HL-60/S4 treated with retinoic acid at 250 ng/mL for 4 days and 3 days (cell line): ENCODE measurements around the gene SPDYE2B.
"Not testable (repeated sequence)": the region's sequence is repeated elsewhere in the genome, so short reads cannot be mapped to it uniquely, and the experiment has no call there.

ENCODE experiments used
- in situ Hi-C: fragments of 300-500 bp; cut with MboI; formaldehyde crosslinking; loops from 2 replicates; pipeline ENCODE4 v1.7.0; 2022; ENCODE audit warnings: low sequenced_read_pairs

Gene SPDYE2B

DNA sequence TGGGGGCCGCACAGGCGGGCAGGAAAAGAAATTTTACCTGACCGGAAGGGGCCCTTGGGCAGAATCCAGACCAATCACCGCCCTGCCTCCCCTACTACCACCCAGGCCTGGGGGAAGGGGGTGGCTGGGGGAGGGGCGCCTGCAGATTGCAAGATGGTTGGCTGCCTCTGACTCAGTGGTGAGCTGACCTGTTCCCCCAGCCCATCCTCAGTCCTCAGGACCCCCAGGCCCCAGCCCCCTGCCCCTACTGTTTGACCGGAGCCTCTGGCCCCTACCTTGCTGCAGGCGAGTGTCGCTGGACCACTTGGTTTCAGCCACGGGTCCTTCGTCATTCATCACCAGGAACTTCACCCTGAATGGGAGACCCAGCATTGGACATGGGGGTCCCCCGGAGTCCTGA lies 11.3 kb upstream of the SPDYE2B start:
- in situ Hi-C loops = not testable (repeated sequence)

DNA sequence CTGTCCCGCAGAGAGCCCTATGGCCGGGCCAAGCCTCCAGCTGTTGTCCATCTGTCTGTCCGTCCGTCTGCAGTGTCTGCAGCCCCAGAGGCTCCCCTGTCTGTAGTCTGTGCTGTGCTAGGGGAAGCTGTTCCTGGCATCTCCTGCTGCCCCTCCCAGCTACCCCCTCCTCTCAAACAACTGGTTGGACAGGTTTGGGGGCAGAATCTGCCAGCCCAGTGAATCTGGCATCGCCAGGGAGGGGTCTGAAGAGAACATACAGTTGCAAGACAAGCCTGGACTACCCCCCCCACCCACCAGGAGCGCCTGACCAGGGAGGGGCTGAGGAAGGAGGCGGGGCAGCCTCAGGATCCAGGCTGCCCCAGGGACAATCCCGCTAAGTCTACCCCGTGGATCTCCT lies 7.4 kb upstream of the SPDYE2B start, which contains the start of gene UPK3BL1:
UPK3BL1 (minus strand) TSS at position 101 of the 400 bp plus-strand sequence; CDS start at position 51, 50 bp downstream.
- in situ Hi-C loops = not testable (repeated sequence)

DNA sequence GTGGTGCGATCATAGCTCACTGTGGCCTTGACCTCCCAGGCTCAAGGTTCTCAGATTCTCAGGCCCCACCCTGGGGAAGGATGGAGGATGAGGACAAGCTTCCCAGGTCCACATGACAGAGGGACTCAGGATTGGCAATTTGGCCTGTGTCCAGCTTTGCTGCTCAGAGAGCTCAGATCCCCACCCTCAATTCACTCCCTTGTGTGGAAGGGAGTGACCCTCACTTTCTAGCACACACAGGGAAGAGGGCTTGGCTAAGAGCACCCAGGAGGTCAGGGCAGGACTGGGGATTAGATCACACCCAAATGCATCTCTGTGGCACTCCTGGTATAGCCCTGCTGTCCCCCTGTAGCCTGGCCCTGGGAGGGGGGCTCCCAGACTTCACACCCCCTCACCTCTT lies 6.7 kb upstream of the SPDYE2B start:
- in situ Hi-C loops = not testable (repeated sequence)

DNA sequence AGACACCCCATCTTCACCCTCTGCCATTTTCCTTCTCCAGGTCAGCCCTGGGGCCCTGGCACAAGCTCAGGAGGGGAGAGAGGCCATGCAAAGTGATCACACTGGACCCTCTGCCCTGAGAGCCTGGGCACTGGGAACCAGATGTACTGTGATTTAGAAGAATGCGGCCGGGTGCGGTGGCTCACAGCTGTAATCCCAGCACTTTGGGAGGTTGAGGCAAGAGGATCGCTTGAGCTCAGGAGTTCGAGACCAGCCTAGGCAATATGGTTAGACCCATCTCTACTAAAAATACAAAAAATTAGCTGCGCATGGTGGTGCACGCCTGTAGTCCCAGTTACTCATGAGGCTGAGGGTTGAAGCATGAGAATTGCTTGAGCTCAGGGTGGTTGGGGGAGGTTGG lies 2.3 kb upstream of the SPDYE2B start:
- in situ Hi-C loops = not testable (repeated sequence)

DNA sequence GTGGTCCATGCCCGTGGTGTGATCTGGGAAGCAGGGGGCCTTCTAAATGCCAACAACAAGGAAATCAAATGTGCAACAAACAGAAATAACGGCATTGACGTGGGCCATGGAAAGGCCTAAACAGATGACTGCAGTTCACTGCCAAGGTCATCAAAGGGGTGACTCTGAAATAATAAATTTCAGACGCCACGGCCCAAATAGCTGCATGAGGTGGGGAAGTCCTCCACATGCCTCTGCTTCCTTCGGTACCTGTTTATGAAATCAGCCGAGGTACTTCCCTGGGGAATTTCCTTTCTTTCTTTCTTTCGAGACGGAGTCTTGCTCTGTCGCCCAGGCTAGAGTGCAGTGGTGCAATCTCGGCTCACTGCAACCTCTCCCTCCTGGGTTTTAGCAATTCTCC lies 14.6 kb downstream of the SPDYE2B start:
- in situ Hi-C loops = not testable (repeated sequence)

DNA sequence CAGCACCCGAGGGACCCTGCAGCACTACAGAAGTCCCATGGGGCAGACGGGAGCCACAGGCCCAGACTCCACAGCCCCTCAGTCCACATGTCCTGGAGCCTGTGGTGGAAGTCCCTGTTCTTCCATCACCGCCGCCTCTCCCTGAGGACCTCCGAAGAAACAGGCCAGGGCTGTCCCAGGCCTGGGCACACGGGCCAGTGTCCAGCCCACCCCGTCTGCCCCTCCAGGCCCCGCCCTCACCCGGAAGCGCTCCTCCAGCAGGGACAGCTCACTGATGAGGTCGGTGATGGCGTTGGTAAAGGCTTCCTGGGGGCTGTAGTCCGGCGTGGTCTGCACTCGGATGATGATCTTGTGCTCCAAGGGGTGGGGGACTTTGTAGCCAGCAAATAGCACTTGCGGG lies 16.7 kb downstream of the SPDYE2B start:
- in situ Hi-C loops = not testable (repeated sequence)

DNA sequence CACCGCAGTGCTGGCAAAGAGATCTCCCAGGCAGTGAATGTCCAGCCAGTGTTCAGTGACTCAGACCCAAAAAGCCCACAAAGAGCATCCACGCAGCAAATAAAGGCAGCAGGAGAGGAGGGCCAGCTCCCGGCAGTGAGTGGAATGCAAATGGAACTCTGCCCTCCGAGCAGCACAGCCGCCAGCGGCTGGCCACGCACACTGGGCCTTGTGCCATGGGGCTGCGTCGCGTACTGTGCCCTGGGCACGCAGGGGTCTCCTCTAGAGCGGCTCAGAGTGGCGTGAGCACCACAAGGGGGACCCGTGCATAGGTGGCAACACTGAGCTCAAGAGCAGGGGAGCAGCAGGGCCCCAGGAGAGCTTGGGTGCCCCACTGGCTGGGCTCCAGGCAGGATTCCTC lies 17.4 kb downstream of the SPDYE2B start:
- in situ Hi-C loops = not testable (repeated sequence)

DNA sequence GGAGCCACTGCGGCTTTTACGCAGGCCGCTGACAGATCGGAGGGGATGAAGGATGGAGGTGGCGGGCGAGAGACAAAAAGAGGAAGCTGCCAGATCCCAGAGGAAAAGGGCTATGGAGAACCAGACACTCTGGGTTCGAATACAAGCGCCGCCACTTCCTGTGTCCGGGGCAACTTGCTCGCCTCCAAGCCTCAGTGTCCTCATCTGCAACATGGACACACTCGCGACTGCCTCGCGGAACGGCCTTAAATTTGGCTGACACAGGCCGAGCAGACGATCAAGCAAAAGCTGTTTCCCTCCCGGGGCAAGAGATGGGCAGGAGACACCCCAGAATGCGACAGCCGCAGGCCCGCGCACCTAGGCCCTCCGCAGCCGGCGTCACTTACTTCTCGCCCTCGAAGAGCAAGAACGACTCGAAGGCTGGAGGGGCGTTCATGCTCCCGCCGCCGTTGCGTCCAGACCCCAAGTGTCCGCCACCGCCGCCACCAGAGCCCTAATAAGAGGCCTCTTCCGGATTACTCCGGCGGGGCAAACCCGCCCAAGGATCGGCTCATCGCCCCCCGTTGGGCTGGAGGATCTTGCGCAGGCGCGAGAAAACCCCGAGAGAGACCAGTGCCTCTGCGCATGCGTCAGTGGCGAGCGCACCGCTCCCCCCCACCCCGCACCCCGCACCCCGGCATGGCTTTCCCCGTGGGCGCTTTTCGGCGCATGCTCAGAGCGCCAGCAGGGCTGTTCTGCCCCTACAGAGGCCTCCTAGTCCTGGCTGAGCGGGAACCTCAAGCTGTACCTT lies 21.2 kb downstream of the SPDYE2B start, which contains the start of gene POLR2J2:
POLR2J2 (minus strand) TSS at position 498 of the 790 bp plus-strand sequence; CDS start at position 436, 62 bp downstream.
- in situ Hi-C loops = not testable (repeated sequence)

DNA sequence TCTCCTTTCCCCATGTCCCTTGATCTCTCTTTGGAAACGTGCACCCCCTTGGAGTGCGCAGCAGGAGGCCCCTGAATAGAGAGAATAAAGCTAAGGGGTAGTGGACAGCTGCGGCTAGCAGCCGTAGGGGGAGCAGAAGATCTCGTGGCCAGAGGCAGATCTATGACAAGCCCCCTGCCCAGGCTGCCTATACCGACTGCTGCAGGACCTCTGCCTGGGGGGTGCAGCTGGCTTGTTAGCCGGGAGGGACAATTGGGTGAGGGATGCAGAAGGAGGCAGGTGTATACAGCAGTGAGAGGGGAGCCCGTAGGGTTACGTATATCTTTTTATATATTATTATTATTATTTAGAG lies 21.8 kb downstream of the SPDYE2B start:
- in situ Hi-C loops = not testable (repeated sequence)

DNA sequence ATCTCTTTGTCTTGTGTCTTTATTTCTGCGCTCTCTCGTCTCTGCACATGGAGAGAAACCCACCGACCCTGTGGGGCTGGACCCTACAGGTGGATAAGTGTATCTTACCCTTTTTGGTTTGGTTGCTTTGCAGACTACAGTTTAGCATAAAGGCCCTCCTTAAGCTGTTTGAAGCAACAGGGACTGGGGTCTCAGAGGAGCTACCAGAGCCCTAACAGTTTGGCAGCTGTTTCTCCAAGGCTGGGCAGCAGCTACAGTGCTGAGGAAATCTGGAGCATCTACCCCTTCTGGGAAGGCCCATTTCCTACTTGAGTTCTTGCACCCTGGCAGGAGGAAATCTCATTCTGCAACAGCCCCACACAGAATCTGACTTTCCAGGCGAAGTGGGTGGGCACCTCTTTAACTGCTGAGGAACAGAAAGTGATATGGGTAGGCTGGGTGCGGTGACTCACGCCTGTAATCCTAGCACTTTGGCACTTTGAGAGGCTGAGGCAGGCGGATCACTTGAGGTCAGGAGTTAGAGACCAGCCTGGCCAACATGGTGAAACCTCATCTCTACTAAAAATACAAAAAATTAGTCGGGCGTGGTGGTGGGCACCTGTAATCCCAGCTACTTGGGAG lies 23.4 kb downstream of the SPDYE2B start:
- in situ Hi-C loops = not testable (repeated sequence)

DNA sequence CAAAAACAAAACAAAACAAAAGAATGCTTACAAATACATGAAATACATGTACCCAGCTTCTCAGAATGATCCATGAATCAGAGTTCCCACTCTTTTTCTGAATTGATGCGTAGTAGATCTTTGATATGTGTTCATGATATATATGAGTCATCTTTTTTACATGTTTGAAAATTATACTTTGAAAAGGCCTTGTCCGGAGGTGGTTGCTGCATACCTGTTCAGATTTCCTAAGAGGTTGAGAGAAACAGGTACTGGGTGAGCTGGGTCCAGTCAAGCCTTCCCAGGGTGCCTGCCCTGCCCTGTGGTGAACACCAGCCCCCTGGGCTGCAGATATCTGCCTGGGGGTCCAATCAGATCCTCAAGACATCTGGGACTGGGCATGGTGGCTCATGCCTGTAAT lies 25.4 kb downstream of the SPDYE2B start:
- in situ Hi-C loops = not testable (repeated sequence)

DNA sequence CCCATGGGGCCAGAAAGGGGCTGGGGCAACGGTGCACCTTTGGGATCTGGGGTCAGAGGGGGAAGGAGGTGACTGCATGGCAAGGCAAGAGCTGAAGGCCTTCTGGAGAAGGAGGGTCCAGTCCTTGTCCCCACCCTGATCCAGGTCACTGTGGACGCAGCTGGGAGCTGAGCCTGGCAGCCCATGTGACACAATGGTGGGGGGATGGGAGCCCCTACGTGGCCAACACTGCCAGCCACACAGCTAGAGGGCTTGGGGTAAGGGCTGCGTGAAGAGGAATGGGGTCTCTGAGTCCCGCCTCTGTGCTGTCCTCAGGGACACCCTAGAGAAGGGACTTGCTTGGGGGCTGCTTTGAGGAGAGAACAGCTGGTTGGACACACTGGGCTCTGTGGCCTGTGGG lies 30.7 kb downstream of the SPDYE2B start:
- in situ Hi-C loops = not testable (repeated sequence)

DNA sequence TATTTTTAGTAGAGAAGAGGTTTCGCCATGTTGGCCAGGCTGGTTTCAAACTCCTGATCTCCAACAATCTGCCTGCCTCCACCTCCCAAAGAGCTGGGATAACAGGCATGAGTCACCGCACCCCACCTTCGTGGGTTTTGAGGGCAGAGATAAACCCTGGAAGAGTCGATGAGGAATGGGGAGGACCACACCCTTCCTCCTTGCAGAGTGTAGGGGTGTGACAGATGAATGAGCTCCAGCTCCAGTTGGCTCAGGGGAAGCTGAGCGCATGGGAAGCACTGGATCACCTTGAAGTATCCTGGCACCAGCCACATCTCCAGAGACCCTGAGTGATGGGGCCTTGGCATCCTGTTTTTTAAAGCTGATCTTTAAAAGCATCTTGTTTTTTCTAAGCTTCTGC lies 32.4 kb downstream of the SPDYE2B start:
- in situ Hi-C loops = not testable (repeated sequence)

DNA sequence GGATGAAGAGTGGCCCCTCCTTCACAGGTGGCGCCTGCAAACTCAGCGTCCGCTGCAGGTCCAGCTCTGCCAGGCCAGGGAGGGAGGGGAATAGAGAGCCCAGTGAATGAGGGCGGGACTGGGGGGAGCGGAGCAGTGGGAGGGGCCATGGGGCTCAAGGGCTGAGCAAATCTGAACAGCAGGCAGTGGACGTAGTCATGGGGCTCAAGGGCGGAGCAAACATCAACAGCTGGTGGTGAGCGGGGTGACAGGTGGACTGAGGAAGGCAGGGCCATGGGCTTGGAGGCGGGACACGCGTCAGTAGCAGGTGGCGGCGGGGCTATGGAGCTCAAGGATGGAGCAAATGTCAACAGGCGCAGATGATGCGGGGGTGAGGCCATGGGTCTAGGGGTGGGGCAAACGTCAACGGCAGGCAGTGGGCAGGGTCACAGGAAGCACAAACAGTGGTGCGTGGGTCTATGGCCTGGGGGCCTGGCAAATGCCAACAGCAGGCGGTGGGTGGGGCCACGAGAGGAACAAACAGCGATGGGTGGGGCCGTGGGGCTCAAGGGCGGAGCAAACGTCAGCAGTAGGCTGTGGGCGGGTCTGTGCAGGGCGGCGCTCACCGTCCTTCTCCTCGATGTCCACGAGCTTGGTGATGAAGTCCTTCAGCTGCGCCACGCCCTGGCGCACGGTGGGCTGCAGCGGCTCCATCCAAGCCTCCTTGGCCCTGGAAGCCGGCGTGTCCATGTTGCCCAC lies 38.3 kb downstream of the SPDYE2B start:
- in situ Hi-C loops = not testable (repeated sequence)

DNA sequence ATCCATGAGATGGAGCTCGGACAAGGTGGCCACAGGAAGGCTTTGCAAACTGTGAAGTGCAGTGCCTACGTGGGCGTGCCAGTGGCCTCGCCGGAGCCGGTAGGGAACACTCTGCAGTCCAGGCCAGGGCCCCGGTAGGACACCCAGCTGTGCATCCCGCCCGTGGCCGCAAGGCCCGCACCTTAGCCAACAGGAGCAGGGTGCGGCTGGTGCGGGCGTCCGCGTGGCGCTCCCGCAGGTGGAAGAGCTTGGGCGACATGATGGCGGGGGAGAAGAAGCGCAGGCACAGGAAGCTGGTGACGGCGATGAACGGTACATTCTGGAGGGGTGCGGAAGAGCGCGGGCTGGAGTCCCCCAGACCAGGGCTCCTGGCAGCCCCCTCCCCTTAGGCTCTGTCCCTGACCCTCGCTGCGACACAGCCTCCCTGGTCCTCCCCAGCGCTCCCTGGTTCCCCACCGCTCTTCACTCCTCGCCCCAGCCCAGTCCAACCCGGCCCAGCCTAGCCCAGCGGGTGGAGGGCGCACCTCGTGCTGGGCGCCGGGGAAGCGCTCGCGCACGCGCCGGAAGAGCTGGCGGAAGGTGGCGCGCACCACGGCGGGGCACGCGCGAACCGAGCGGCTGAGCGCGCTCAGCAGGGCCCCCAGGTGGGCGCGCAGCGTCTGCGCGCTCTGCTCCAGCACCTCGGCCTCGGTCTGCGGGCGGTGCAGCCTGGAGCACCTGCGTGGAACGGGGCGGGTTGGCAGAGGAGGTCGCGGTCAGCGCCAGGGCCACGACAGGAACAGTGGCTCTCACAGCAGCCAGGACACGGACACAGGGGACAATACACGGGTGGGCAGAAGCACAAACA lies 39.5 kb downstream of the SPDYE2B start:
- in situ Hi-C loops = not testable (repeated sequence)

DNA sequence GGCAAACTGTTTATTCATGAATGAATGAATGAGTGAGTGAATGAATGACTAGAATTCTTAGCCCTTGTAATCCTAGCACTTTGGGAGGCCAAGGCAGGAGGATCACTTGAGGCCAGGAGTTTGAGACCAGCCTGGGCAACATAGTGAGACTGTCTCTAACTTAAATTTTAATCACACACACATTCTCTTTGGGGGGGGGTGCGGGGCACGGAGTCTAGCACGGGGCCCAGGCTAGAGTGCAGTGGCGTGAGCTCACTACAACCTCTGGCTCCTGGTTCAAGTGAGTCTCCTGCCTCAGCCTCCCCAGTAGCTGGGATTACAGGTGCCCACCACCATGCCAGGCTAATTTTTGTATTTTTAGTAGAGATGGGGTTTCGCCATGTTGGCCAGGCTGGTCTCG lies 40.5 kb downstream of the SPDYE2B start:
- in situ Hi-C loops = not testable (repeated sequence)

DNA sequence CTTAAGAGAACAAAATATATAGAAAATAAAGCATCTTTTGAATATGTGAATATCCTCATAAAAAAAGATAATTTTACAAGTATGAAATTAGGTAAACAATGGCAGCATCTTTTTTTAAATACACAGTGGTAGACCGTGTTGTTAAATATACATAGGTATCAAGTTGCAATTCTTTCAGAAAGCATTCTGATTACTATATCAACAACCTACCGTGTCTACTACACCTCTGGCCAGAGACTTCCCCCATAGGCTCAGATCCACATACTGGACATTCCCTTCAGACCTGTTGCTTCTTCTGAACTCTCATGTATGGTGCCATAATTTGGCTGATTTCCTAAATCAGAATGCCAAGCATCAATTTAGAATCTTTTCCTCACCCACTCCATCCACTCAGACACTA lies 43.9 kb downstream of the SPDYE2B start:
- in situ Hi-C loops = not testable (repeated sequence)

DNA sequence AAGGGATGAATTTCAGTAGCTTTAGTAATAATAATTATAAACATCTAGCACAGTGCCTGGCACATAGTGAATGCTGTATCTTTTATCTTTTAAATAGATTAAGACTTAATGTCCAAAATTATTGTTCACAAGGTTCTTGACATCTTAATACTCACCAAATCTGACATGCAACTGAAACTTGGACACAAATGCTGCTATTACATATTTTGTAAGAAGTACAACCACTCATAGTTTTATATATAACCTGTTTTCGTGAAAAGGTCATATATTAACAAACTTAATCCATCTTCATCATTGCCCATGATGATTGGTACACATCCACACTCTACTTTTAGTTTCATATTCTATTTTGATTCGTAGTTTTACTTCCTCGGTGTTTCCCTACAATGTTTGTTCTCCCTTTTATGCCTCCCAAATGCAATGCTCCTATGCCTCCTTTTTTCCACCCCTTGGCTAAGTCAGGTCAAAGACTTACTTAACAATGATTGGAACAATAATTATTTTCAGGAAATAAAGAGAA lies 45.0 kb downstream of the SPDYE2B start:
- in situ Hi-C loops = not testable (repeated sequence)

DNA sequence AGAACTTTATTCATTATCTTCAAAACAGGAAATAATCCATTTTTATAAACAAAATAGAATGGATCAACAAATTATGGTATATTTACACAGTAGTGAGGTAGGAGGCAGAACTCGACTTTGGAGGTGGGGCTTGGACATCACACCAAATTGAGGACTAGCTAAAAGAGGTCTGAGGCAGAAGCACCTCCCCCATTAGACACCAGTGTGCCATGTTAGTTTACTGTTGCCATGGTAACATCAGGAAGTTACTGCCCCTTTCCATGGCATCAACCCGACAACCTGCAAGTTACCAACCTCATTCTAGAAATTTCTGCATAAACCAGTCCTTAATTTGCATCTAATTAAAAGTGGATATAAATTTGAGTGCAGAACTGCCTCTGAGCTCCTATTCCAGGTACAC lies 45.9 kb downstream of the SPDYE2B start:
- in situ Hi-C loops = not testable (repeated sequence)
